Measurements from ENCODE around the gene TFR2.

The TFR2 gene

GRCh38 chr7:100641463-100641859 lies at the start of gene TFR2:
TSS of gene TFR2 (minus strand) at chr7:100641552. CDS start at chr7:100641509, 43 bp downstream.
- DNase-seq (ENCODE audit: low spot score) = no peak

- DNase-seq (ENCODE audit: low spot score) = no peak
These were observed 48.1 kb upstream of the TFR2 start for GRCh38 chr7:100689230-100690135.

GRCh38 chr7:100688326-100688860 lies 47.0 kb upstream of the TFR2 start:
- DNase-seq (ENCODE audit: low spot score) = no peak

GRCh38 chr7:100687751-100688300 lies 46.5 kb upstream of the TFR2 start:
- DNase-seq (ENCODE audit: low spot score) = no peak

DNA sequence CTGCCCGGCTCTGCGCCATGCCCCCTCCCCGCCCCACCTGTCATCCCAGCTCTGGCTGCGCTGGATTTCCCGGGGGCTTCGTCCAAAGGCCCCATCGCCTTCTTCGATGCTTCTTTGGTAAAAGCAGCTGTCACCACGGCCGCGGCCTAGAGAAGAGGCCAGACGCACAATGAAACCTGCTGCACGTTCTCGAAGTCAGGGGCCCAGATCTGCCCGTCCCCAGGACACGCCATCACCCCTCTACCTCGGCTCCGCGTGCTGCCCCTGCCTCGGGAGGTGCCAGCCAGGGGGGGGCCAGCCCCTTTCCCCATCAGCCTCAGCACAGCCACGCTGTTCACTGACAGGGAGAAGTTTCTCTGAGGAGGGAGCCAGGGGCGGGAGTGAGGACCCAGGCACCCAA lies 45.9 kb upstream of the TFR2 start:
- no peak for DNase-seq (ENCODE audit: low spot score)

DNA sequence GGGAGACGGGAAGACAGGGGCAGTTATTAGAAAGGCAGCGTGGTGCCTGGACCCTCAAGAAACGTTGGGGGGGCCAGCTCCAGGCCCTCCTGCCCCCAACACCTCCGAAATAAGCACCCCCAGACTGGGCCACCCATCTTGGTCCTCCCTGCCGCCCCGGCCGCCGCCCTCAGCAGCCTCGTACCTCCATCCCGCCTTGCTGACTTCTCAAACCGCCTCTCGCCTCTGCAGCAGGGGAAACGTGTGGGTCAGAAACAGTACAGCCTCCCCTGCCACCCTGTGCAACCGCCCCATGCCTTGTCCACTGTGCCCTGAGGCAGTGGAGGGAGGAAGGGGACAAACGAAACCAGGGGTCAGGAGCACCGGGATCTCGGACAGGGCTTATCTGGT lies 45.5 kb upstream of the TFR2 start:
- no peak for DNase-seq (ENCODE audit: low spot score)

GRCh38 chr7:100686201-100686821 lies 45.0 kb upstream of the TFR2 start:
- no peak for DNase-seq (ENCODE audit: low spot score)

DNA sequence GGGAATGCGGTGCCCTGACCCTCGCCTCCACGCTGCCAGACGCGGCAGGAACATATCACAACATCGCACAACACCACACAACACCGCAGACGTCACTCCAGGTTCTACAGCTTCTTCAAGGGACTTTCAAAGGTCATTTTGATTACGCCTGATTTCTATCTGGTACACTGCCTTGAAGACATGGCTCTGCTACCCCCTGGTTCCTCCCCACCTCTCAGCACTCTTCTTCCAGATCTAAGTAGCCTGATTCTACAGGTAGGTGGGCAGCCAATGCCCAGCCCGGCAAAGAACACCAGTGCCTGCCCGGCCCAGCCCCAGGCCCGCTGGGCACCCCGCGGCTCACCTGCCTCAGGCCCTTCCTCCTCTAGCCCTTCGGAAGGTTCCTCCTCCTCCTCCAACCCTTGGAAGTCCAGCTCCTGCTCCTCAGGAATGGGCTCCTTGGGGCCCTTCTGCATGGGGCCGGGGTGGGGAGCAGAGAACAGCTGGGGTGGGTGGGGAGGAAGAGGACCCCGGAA lies 44.3 kb upstream of the TFR2 start:
- no peak for DNase-seq (ENCODE audit: low spot score)

DNA sequence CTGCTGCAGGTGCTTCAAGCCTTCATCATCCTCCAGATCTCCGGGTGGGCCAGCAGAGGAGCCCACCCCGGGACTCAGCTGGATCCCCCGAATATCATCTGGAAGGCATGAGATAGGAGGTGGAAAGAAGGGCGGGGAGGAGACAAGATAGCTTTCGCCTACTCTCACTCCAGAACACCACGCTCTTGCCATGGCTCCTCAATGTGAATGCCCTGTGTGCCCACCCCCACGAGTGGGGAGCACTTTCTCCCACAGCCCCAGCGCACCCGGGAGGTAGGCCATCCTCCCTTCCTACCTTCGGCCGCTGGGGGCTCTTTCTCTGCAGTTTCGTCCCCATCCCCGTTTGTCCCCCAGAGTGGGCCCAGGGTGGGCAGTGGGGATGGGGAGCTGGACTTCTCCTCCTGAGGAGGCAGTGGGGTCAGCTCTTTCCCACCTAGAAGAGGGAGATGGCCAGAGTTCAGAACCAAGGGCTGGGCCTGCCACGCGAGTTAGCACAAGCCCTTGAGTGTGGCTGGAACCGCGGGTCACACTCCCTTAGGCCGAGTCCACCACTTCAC lies 43.8 kb upstream of the TFR2 start:
- DNase-seq (ENCODE audit: low spot score) = no peak

DNA sequence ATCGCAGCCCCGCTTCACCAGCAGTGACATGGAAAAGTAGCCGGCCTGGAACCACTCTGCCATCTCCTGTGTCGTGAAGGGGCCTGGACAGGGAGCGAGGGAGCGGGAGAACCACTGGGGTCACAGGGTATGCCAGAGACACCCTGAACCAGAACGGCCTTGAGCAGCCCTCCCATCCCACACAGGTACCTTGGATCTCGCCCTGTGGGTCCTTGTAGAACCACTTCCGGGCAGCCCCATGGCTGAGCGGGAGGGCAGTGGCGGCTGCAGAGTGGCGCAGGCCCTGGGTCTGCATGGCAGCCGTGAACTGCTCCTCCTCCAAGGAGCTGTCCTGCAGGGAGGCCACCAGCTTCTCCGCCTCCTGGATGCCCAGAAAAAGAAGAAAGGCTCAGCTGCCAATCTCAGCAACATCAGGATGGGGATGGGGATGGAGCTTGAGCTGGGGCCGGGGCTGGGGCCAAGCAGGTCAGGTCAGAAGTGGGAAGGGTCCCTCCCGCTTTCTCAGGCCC lies 43.2 kb upstream of the TFR2 start:
- DNase-seq (ENCODE audit: low spot score) = no peak

DNA sequence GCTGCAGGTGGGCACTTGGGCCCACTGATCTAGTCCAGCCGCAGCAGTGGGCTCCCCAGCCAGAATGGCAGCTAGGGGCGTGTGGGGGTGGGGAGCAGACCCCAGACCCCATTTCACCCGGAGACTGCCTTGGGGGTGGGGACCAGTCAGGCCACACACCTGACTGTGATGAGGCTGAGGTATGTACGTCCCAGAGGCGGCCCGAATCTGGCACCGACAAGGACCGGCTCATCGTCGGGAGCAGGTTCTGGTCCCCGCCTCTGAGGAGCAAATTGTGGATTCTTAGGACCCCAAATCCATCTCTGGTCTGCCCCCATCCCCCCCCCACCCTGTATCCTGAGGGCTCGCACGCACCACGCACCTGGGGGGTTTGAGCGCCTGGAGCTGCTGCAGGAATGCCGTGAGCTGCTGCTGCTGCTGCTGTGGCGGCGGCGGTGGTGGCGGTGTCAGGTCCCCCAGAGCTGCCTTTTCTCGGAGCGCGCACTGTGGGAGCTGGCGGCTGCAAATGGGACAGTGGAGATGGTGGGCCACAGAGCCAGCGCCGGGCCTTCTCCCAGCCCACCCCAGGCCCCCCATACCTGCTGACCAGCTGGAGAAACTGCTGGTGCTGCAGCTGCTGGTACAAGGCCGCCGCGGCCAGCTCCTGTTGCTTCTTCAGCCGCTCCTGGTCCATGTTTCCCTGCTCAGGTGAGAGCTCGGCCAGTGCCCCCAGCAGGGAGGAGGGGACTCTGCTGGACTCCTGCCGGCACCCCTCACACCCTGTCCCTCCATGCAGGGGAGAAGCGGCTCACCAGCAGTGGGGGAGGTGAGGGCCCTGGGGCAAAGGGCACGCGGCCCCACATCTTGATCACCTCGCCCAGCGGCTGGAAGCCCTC lies 42.5 kb upstream of the TFR2 start:
- no peak for DNase-seq (ENCODE audit: low spot score)

DNA sequence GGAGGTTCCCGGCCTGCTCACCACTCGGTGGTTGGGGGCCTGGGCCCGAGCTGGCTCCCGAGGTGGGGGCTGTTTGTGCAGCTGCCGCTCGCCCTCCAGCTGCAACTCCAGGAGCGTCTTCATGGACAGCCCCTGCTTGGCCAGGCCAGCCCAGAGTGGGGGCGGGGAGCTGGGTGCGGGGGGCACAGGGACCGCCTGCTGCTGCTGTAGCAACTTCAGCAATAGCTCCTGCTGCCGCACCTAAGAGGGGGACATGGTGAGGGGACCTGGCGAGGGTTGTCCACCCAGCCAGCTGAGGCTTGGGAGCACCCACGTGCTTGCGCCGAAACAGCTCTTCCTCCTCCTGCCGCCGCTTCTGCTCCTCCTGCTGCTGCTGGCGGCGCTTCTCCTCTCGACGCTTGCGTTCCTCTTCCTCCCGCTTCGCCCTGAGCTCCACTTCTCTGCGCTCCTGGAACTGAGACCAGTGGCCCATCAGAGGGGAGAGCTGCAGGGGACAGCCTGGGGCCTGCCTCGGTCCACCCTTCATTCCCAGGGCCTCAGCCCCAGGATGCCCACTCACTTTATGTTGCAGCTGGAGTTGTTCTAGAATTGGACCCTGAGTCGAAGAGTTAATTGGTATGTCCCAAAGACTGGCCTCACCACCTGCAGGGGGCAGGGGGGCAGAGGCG lies 41.8 kb upstream of the TFR2 start:
- DNase-seq (ENCODE audit: low spot score) = no peak

GRCh38 chr7:100682228-100682741 lies 40.9 kb upstream of the TFR2 start:
- DNase-seq (ENCODE audit: low spot score) = no peak

GRCh38 chr7:100681491-100682227 lies 40.3 kb upstream of the TFR2 start:
- no peak for DNase-seq (ENCODE audit: low spot score)

DNA sequence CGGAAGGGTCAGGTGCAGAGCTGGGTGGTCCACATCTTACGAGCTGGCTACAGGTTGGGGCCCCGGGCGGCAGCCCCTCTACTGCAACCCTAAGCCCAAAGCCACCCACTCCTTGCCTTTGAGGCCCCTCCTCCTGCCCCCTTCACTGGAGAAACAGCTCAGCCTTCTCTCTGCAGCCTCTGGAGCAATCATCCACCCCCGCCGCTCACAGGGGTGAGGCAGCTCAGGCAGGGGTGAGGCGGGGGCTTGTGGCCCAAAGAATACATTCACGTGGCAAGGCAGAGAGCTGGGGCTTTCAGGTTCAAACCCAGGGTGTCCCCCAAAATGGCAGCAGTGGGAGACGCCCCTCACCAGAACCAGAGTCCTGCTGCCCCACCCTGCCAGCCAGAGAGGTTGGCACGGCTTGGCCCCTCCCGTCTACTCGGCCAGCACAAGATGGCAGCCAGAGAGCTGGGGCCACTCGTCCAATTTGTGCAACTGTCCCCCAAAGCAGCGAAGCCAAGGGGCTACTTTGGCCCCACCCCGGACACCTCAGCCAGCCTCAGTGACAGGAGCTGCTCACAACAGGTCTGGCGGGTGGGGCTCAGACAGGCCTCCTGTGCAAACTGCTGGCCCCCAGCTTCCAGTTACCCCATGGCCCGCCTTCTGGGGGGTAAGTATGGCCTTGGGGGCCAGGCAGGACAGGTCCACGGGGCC lies 39.4 kb upstream of the TFR2 start:
- DNase-seq (ENCODE audit: low spot score) = no peak

- no peak for DNase-seq (ENCODE audit: low spot score)
These were observed 38.7 kb upstream of the TFR2 start for GRCh38 chr7:100679927-100680575.

DNA sequence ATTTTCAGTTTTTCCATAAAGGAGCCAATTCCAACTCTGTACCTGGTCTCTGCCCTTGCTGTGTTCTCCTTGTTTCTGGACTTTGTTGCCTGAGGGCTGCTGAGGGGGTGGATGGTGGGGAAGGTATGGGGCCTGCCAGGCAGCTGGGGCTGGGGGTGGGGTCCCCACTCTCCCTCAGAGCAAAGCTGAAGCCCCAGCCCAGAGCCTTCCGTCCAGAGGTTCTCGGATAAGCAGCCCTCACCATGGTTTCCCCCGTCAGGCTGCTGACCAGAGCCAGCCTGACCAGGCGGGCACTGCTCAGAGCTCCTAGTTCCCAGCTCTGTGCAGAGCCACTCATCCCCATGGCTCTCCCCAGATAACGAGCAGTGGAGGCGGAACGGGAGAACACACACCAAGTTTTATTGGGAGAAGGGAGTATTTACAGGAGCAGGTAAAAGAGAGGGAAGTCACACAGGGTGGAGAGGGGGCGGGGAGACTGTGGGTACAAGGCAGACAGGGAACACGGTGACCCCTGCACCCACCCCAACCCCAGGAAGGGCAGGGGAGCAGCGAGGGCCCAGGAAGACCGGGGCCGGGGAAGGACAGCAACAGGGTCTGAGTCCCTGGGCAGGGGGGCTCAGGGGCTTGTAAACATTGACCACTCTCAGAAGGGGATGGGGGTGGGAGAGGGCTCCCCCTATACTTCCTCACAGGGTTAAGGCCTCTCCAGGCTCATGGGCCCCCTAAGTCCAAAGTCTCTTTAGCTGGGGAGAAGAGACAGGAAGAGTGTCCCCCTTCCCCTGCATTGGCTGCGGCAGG lies 38.0 kb upstream of the TFR2 start:
- DNase-seq (ENCODE audit: low spot score) = no peak
